Progenitor cell of endocrine pancreas (in vitro differentiated cells): ENCODE results near the gene NKX6-2. TPM values are rescaled to one million over a fixed set of nuclear protein-coding genes. Genes with fewer than 3 reads are reported as not detected.

Source experiments
- DNase-seq: peaks from one replicate; pipeline ENCODE4 v3.0.0; 2021; ENCODE audit warnings: low spot score; ENCODE audit not compliant: unreplicated experiment
- H3K27ac Mint-ChIP-seq: 2 replicates; pipeline ENCODE4 v1.8.0; 2021; ENCODE audit warnings: mild to moderate bottlenecking, moderate library complexity, mixed read lengths
- H3K27me3 Mint-ChIP-seq: 2 replicates; pipeline ENCODE4 v1.8.0; 2021; ENCODE audit warnings: mixed read lengths
- H3K36me3 Mint-ChIP-seq: 2 replicates; pipeline ENCODE4 v1.8.0; 2022; ENCODE audit warnings: mixed read lengths; ENCODE audit not compliant: insufficient read depth
- H3K4me1 Mint-ChIP-seq: 2 replicates; pipeline ENCODE4 v1.8.0; 2021; ENCODE audit warnings: low read depth, mixed read lengths
- H3K4me3 Mint-ChIP-seq: 2 replicates; pipeline ENCODE4 v1.8.0; 2021; ENCODE audit warnings: low read depth, mild to moderate bottlenecking, moderate library complexity, mixed read lengths
- H3K9me3 Mint-ChIP-seq: 2 replicates; pipeline ENCODE4 v1.8.0; 2021; ENCODE audit warnings: low read depth, mixed read lengths
- total RNA-seq: library from RNA; stranded (reverse); gene quantifications from 2 replicates; pipeline ENCODE4 v1.2.1, GENCODE V29; 2021
- TF ChIP-seq, protein P1 (sequence below): fragments of 200-600 bp; sonication (generic); IDR thresholded peaks from one replicate; pipeline ENCODE4 v1.5.0; 2021; ENCODE audit warnings: antibody characterized with exemption, mild to moderate bottlenecking; ENCODE audit not compliant: unreplicated experiment

The NKX6-2 gene
- total RNA-seq, 1 donor from 2014 or later = 43.9 TPM

GRCh38 chr10:132742167-132742836, 43.6 kb downstream of the NKX6-2 start:
- DNase-seq = no peak
- Mint-ChIP-seq H3K4me3 (no peak overlapping the region), H3K9me3 (no peaks in the 10 kb centered on the region)

DNA sequence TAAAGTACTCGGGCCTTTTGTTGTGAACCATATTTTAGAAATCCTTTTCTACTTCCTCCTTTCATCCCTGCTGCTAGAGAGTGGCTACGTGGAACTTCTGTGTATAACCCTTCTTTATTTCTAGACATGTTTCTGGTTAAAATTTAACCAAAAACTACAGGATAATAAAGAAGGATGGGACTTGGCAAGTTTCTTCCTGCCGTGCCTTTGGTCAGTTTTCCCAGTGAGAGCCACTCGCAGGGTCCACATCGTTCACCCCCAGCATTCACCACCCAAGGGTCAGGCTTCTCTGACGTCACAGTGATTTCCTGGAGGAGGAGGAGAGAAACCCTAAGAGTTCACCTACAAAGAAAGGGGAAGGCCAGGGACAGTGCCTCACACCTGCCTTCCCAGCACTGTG, 45.4 kb downstream of the NKX6-2 start:
- peaks cover 16% of the 10 kb centered on the region for H3K36me3 Mint-ChIP-seq
- H3K4me1 Mint-ChIP-seq = peaks cover 15% of the 10 kb centered on the region
- no peaks in the 10 kb centered on the region for H3K27me3 Mint-ChIP-seq
- H3K27ac Mint-ChIP-seq = no peak overlapping the region
- TF ChIP-seq, protein P1, sequence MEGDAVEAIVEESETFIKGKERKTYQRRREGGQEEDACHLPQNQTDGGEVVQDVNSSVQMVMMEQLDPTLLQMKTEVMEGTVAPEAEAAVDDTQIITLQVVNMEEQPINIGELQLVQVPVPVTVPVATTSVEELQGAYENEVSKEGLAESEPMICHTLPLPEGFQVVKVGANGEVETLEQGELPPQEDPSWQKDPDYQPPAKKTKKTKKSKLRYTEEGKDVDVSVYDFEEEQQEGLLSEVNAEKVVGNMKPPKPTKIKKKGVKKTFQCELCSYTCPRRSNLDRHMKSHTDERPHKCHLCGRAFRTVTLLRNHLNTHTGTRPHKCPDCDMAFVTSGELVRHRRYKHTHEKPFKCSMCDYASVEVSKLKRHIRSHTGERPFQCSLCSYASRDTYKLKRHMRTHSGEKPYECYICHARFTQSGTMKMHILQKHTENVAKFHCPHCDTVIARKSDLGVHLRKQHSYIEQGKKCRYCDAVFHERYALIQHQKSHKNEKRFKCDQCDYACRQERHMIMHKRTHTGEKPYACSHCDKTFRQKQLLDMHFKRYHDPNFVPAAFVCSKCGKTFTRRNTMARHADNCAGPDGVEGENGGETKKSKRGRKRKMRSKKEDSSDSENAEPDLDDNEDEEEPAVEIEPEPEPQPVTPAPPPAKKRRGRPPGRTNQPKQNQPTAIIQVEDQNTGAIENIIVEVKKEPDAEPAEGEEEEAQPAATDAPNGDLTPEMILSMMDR = no peak
- H3K4me3 Mint-ChIP-seq = no peak overlapping the region
- H3K9me3 Mint-ChIP-seq = no peaks in the 10 kb centered on the region
- no peak for DNase-seq

More at GRCh38 chr10:132742167-132742836, 43.6 kb downstream of the NKX6-2 start:
- TF ChIP-seq, protein P1 = no peak
- H3K27ac Mint-ChIP-seq = no peak overlapping the region
- H3K4me1 Mint-ChIP-seq = peaks cover 18% of the 10 kb centered on the region
- no peaks in the 10 kb centered on the region for H3K27me3 Mint-ChIP-seq
- H3K36me3 Mint-ChIP-seq = peaks cover 16% of the 10 kb centered on the region

- Mint-ChIP-seq H3K4me1 (peaks cover 15% of the 10 kb centered on the region), H3K27ac (no peak overlapping the region), H3K9me3 (no peaks in the 10 kb centered on the region), H3K4me3 (no peak overlapping the region), H3K27me3 (no peaks in the 10 kb centered on the region), H3K36me3 (peaks cover 16% of the 10 kb centered on the region)
- TF ChIP-seq, protein P1 = no peak
- no peak for DNase-seq
Measured at GRCh38 chr10:132739225-132739613, 46.7 kb downstream of the NKX6-2 start.

DNA sequence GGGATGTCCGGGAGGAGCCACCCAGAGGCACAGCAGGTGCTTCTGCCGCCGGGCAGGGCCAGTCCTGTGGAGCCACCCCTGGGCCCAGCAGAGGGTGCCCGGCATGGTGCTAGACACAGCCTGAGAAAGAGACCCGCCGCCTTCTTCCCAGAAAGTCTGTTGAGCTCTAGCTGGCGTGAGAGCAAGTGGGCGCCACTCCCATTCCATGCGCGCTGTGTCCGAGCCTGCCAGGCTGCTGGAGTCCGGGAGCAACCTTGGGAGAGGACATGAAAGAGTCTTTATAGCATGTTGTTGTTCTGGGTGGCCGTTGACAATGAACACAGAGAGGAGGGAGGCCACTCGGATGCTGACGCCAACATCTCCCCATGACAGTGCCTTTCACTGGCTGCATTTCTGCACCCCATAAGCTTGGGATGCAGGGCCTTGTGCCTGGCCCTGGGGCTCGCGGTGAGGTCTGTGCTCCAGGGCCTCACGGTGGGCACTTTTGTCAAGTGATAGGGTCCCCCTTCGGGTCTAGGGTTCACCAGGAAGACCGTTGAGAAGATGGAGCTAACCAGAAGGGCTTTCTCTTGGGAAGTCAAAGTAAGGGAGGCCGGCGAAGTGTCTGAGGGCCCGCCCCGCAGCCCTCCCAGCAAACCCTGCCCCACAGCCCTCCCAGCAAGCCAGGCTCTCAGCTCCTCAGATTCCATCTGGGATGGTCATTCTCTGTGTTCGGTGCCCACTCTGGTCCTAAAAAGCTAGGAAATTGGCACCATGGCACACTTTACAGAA, 47.3 kb downstream of the NKX6-2 start:
- peaks cover 15% of the 10 kb centered on the region for H3K4me1 Mint-ChIP-seq
- no peaks in the 10 kb centered on the region for H3K9me3 Mint-ChIP-seq
- no peaks in the 10 kb centered on the region for H3K27me3 Mint-ChIP-seq
- no peak overlapping the region for H3K27ac Mint-ChIP-seq
- no peak for DNase-seq
- no peak overlapping the region for H3K4me3 Mint-ChIP-seq
- H3K36me3 Mint-ChIP-seq = peaks cover 16% of the 10 kb centered on the region
- TF ChIP-seq, protein P1 = no peak

DNA sequence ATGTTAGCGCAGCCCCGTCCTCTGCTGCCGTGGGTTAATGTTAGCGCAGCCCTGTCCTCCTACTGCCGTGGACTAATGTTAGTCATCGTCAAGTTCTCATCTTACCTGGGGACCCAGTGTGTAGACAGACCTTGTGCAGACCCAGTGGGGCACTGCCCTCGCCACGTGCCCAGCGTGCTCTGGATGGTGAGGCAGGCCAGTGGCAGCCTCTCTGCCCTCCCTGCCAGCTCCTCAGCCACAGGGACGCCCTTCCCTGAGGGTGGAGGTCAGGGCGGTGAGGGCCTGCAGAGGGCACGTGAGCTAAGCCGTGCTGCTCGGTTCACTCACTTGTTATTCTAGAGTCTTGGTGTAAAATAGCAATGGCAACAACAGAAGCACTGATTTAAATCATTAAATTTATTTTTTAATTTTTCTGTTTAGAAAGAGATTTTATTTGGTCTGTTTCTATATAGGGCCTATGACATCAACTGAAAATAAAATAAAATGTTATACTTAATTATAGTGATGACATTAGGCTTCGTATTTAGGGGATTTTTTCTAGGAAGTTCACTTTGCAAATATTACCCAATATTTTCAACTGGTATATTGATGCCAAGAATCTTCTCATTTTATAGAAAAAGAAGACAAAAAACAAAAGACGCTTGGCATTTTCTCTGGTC, 48.4 kb downstream of the NKX6-2 start:
- no peaks in the 10 kb centered on the region for H3K9me3 Mint-ChIP-seq
- TF ChIP-seq, protein P1 = no peak
- no peak overlapping the region for H3K4me3 Mint-ChIP-seq
- no peak overlapping the region for H3K27ac Mint-ChIP-seq
- DNase-seq = no peak
- H3K27me3 Mint-ChIP-seq = no peaks in the 10 kb centered on the region
- H3K36me3 Mint-ChIP-seq = peaks cover 16% of the 10 kb centered on the region
- peaks cover 9% of the 10 kb centered on the region for H3K4me1 Mint-ChIP-seq
